Measurements from ENCODE around the gene TEK. TPM values are rescaled to one million over a fixed set of nuclear protein-coding genes. Genes with fewer than 3 reads are reported as not detected.

Gene TEK
- total and polyA plus RNA-seq, 2 experiments from 2014 or later = 1.9 to 9.4 TPM

DNA sequence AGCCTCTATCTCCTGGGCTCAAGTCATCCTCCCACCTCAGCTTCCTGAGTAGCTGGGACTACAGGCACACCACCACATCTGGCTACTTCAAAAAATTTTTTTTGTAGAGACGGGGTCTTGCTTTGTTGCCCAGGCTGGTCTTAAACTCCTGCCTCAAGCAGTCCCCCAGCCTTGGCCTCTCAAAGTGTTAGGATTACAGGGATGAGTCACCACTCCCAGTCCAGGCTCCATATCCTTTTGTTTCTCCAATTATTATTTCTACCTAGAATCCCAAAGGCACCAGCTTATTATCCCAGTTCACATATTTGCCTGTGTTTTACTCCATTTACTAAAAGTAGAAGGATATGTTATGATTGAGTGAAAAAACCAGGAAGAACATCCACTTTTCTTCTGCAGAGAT lies 84.9 kb downstream of the TEK start (continued):
- TF ChIP-seq, protein P1, sequence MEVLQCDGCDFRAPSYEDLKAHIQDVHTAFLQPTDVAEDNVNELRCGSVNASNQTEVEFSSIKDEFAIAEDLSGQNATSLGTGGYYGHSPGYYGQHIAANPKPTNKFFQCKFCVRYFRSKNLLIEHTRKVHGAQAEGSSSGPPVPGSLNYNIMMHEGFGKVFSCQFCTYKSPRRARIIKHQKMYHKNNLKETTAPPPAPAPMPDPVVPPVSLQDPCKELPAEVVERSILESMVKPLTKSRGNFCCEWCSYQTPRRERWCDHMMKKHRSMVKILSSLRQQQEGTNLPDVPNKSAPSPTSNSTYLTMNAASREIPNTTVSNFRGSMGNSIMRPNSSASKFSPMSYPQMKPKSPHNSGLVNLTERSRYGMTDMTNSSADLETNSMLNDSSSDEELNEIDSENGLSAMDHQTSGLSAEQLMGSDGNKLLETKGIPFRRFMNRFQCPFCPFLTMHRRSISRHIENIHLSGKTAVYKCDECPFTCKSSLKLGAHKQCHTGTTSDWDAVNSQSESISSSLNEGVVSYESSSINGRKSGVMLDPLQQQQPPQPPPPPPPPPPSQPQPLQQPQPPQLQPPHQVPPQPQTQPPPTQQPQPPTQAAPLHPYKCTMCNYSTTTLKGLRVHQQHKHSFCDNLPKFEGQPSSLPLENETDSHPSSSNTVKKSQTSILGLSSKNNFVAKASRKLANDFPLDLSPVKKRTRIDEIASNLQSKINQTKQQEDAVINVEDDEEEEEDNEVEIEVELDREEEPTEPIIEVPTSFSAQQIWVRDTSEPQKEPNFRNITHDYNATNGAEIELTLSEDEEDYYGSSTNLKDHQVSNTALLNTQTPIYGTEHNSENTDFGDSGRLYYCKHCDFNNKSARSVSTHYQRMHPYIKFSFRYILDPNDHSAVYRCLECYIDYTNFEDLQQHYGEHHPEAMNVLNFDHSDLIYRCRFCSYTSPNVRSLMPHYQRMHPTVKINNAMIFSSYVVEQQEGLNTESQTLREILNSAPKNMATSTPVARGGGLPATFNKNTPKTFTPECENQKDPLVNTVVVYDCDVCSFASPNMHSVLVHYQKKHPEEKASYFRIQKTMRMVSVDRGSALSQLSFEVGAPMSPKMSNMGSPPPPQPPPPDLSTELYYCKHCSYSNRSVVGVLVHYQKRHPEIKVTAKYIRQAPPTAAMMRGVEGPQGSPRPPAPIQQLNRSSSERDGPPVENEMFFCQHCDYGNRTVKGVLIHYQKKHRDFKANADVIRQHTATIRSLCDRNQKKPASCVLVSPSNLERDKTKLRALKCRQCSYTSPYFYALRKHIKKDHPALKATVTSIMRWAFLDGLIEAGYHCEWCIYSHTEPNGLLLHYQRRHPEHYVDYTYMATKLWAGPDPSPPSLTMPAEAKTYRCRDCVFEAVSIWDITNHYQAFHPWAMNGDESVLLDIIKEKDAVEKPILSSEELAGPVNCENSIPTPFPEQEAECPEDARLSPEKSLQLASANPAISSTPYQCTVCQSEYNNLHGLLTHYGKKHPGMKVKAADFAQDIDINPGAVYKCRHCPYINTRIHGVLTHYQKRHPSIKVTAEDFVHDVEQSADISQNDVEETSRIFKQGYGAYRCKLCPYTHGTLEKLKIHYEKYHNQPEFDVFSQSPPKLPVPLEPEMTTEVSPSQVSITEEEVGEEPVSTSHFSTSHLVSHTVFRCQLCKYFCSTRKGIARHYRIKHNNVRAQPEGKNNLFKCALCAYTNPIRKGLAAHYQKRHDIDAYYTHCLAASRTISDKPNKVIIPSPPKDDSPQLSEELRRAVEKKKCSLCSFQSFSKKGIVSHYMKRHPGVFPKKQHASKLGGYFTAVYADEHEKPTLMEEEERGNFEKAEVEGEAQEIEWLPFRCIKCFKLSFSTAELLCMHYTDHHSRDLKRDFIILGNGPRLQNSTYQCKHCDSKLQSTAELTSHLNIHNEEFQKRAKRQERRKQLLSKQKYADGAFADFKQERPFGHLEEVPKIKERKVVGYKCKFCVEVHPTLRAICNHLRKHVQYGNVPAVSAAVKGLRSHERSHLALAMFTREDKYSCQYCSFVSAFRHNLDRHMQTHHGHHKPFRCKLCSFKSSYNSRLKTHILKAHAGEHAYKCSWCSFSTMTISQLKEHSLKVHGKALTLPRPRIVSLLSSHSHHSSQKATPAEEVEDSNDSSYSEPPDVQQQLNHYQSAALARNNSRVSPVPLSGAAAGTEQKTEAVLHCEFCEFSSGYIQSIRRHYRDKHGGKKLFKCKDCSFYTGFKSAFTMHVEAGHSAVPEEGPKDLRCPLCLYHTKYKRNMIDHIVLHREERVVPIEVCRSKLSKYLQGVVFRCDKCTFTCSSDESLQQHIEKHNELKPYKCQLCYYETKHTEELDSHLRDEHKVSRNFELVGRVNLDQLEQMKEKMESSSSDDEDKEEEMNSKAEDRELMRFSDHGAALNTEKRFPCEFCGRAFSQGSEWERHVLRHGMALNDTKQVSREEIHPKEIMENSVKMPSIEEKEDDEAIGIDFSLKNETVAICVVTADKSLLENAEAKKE (CRISPR knock-in tag; IDR thresholded peaks at IDR 0.05) = no peak
- TF ChIP-seq NANOG (IDR thresholded peaks at IDR 0.05; ENCODE audit: borderline replicate concordance) = no peak

DNA sequence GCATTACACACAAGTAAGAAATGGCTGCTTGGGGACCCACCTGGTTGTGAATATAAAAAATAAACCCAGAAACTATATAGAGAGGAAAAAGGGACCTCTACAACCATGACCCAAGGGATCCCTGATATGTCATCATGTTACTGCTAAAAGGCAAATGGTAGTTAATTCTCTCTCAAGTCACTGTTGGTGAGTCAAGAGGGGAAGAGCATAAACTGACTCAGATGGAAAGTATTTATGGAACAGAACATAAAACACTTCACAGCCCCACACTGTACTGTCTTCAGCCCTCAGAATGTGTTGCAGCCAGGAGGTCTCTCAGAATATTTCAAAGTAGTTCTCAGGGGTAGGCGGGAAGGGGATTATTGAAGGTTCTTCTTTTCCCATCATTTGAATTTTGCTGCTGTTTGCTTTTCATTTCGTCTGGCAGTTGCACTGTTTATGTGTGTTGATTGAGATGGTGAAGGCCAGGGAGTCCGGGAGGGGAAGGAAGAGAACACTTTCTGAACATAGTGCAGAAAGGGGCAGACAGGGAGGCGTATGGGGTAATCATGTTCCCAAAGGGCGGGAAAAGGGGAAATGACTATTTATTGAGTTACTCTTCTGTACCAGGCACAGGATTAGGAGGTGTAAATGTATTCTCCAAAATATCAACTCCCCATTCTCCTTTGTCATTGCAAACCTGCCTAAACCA lies 85.5 kb downstream of the TEK start:
- Histone ChIP-seq H3K9me2 (ENCODE audit: insufficient read depth) (peaks cover under 1% of the 10 kb centered on the region; the same call in 1 of the 2 replicates), H3K4me2 (no peak overlapping the region), H3K79me2 (replicated peaks; ENCODE audit: insufficient read depth) (no peaks in the 10 kb centered on the region), H2AFZ (no peak overlapping the region), H3K27ac (ENCODE audit: low read depth) (no peak overlapping the region), H3K36me3 (ENCODE audit: insufficient read depth) (no peaks in the 10 kb centered on the region), H3K27me3 (ENCODE audit: insufficient read depth) (no peaks in the 10 kb centered on the region), H3K4me1 (ENCODE audit: insufficient read depth) (no peaks in the 10 kb centered on the region), H4K20me1 (replicated peaks; ENCODE audit: insufficient read depth) (no peaks in the 10 kb centered on the region), H3K4me3 (no peak overlapping the region), H3F3A (replicated peaks; ENCODE audit: low read depth) (no peaks in the 10 kb centered on the region)
- Mint-ChIP-seq H3K4me3 (no peak overlapping the region), H3K4me1 (no peaks in the 10 kb centered on the region), H3K9me3 (no peaks in the 10 kb centered on the region), H3K27ac (no peak overlapping the region), H3K36me3 (ENCODE audit: low read depth) (no peaks in the 10 kb centered on the region), H3K27me3 (ENCODE audit: insufficient read depth, low read depth, poor library complexity) (no peaks in the 10 kb centered on the region)
- DNase-seq (ENCODE audit: low spot score) (no peak), ATAC-seq (no peak)
- TF ChIP-seq ZNF331 (CRISPR knock-in tag; IDR thresholded peaks at IDR 0.05; ENCODE audit: low read depth) = no peak
- no peak for TF ChIP-seq EZH2phosphoT487 (IDR thresholded peaks at IDR 0.05; ENCODE audit: unreplicated experiment)
- no peak for TF ChIP-seq EZH2 (IDR thresholded peaks at IDR 0.05; ENCODE audit: low read depth, unreplicated experiment)
- TF ChIP-seq, protein P2, sequence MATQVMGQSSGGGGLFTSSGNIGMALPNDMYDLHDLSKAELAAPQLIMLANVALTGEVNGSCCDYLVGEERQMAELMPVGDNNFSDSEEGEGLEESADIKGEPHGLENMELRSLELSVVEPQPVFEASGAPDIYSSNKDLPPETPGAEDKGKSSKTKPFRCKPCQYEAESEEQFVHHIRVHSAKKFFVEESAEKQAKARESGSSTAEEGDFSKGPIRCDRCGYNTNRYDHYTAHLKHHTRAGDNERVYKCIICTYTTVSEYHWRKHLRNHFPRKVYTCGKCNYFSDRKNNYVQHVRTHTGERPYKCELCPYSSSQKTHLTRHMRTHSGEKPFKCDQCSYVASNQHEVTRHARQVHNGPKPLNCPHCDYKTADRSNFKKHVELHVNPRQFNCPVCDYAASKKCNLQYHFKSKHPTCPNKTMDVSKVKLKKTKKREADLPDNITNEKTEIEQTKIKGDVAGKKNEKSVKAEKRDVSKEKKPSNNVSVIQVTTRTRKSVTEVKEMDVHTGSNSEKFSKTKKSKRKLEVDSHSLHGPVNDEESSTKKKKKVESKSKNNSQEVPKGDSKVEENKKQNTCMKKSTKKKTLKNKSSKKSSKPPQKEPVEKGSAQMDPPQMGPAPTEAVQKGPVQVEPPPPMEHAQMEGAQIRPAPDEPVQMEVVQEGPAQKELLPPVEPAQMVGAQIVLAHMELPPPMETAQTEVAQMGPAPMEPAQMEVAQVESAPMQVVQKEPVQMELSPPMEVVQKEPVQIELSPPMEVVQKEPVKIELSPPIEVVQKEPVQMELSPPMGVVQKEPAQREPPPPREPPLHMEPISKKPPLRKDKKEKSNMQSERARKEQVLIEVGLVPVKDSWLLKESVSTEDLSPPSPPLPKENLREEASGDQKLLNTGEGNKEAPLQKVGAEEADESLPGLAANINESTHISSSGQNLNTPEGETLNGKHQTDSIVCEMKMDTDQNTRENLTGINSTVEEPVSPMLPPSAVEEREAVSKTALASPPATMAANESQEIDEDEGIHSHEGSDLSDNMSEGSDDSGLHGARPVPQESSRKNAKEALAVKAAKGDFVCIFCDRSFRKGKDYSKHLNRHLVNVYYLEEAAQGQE (IDR thresholded peaks at IDR 0.05; ENCODE audit: unreplicated experiment) = no peak

All from GM23338 (cell line).